HG03196 (cell line): Measurements from ENCODE around the gene IPO11.
"Not testable (repeated sequence)": the region's sequence is repeated elsewhere in the genome, so short reads cannot be mapped to it uniquely, and the experiment has no call there.

Experiments used
- ATAC-seq: cut with Tn5 transposase; IDR thresholded peaks from one replicate; pipeline ENCODE4 v1.9.1; 2021; ENCODE audit not compliant: unreplicated experiment

Gene IPO11

GRCh38 chr5:62509806-62510205, 97.2 kb downstream of the IPO11 start:
- no peak for ATAC-seq

DNA sequence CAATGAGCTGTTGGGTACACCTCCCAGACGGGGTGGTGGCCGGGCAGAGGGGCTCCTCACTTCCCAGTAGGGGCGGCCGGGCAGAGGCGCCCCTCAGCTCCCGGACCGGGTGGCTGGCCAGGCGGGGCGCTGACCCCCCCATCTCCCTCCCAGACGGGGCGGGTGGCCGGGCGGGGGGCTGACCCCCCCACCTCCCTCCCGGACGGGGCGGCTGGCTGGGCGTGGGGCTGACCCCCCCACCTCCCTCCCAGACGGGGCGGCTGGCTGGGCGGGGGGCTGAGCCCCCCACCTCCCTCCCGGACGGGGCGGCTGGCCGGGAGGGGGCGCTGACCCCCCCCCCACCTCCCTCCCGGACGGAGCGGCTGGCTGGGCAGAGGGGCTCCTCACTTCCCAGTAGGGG, 100.5 kb downstream of the IPO11 start:
- not testable (repeated sequence) for ATAC-seq

- ATAC-seq: no peak
Observed at GRCh38 chr5:62514510-62515119, 102.1 kb downstream of the IPO11 start.

- not testable (repeated sequence) for ATAC-seq
Observed at GRCh38 chr5:62520812-62521211, 108.2 kb downstream of the IPO11 start.

GRCh38 chr5:62521319-62521718, 108.8 kb downstream of the IPO11 start:
- no peak for ATAC-seq

DNA sequence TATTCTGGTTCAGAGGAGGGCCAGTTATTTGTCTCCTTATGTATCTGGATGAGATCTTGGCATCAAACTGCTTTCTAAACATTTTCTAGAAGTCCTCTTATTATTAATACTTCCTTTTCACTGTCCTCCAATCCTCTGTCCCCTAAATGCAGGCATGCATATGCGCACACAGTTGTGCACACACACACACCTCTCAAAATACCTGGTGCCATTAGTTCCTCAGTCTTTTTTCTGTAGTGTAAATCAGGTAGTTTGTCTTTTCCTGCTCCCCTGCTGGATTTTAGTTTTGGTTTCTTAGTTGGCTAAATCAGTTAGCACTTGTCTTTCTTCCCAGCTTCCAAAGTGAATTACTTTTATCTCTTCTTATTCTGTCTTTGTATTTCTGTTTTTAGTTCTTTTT, 110.2 kb downstream of the IPO11 start:
- no peak for ATAC-seq

DNA sequence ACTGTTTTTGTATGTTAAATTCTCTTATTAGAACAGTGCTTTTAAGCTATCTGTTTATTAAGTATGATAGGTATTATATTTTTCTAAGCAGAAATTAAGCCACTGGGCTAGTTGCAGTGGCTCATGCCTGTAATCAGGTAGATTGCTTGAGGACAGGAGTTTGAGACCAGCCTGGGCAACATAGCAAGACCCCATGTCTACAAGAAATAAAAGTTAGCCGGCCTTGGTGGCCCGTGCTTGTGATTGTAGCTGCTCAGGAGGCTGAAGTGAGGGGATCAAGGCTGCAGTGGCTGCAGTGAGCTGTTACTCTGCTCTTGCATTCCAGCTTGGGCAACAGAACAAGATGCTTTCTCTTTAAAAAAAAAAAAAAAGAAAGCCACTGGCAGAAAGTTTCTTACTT, 121.0 kb downstream of the IPO11 start:
- no peak for ATAC-seq

DNA sequence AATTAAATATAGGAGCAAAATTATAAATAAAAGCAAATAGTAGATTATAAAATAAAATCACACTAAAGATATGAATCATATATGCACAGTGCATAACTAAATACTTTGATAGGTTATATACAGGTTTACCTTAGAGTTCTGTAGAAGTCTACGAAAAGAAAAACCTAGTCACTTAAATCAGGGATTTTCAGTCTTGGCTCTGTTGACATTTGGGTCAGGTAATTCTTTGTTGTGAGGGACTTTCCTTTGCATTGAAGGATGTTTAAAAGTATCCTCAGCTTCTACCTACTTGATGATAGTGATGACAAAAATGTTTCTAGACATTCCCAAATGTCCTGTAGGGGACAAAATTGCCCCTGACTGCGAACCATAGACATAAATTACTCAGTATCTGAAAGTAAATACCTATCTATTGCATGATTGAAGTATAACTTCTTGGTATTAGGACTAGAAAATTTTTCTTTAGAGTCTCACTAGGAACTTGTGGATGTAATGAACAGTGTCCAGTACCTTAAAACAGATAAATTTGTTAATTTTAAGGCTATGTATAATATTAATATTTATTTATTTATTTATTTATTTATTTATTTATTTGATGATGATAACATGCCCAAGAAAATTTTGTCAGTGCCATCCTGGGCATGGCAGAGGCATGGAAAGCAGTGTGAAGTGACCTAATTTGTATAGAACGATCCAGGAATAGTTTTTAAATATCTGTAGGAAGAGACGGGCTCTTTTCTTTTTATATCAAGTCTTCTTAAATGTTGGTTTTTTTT, 122.1 kb downstream of the IPO11 start:
- ATAC-seq: no peak

GRCh38 chr5:62536232-62536631, 123.7 kb downstream of the IPO11 start:
- ATAC-seq: no peak

DNA sequence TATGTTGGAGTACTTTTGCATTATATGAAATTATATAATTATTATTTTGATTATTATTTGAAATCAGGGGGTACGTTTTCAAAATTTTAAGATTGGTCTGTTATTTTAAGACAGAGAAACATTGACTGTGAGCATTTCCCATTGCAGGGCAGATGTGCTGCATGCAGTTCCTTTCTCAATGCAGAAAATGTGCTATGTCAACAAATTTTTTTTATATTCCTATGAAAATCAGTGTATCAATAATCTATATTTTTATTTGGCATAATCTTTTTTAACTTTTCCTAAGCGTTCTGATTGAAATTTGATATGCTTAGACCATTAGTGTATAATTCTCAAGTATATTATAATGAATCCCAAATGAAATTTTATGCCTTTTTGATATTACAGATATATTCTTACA, 124.2 kb downstream of the IPO11 start:
- no peak for ATAC-seq

DNA sequence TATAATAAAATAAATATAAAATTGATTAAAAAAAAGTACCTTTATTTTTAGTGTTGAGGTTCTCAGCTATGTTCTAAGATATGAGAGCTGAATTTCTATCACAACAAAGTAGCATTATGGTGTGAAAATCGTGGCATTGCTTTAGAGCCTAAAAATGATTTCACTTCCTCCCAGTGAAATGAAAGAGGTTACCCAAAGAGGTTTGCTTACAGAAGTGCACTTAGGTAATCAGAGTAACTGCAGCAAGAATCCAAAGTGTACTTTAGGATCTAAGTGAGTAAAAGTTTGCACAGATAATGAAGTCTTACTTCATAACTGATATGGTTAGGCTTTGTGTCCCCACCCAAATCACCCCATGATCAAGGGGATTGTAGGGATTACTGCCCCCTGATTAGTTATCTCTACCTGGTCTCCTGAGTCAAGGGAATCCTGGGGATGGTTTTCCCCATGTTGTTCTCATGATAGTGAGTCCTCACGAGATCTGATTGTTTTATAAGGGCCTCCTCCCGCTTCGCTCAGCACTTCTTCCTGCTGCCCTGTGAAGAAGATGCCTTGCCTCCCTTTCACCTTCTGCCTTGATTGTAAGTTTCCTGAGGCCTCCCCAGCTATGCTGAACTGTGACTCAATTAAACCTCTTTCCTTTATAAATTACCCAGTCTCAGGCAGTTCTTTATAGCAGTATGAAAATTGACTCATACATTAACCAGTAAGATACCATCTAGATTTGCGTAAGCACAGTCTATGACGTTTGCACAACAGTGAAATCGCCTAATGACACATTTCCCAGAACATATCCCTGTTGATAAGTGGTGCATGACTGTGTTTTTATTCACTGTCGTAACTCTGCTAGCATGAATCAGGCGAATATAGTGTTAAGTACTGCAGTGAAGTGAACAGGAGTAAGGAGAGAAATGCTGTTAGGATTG, 125.7 kb downstream of the IPO11 start:
- no peak for ATAC-seq

GRCh38 chr5:62542720-62543119, 130.2 kb downstream of the IPO11 start:
- no peak for ATAC-seq

DNA sequence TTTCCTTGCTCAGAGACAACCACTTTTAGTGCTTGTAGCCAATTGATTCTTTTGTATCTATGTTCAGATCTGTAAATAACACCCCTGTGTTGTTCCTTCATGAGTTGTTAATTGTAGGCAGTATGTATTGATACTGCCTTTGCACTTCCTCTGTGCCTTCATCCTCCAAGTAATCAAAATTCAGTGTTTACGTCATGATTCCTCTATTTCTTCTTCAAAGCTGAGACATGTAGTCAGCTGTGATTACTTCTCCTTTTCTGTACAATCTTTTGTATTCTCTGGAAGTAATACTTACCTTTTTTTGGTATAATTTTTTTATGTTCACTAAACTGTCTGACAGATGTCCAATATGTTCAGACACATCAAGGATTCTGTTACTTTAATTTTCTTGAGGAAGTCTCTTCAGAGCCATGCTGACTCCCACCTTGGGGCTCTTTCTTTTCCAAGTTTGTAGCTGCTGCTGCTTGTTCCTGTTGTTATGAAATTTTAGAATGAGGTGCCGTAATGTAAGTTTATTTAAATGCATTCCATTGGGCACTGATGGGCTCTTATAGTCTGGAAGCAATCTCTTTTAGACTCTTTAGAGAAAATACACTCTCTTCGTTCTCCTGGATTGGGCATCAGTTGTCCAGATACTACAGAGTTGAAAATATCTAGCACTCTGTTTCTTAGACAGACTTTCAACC, 135.5 kb downstream of the IPO11 start:
- no peak for ATAC-seq

DNA sequence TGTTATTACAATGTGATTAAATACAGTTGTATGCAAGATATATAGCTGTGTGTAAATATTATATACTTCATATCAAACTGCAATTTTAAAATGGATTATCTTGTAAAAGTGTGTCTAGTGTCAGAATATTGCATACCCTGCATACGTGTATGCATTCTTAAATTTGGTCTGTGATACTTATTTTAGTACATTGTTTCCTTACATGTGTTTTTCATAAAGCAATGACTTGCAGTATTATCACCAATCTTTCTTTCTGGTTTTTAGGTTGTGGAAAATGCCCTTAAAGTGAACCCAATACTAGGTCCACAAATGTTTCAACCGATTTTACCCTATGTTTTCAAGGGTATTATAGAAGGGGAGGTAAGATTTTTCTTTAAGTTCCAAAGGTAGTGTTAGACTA, 137.5 kb downstream of the IPO11 start:
- no peak for ATAC-seq

- no peak for ATAC-seq
Observed at GRCh38 chr5:62555930-62556329, 143.4 kb downstream of the IPO11 start.

GRCh38 chr5:62558941-62559340, 146.4 kb downstream of the IPO11 start:
- ATAC-seq: no peak

DNA sequence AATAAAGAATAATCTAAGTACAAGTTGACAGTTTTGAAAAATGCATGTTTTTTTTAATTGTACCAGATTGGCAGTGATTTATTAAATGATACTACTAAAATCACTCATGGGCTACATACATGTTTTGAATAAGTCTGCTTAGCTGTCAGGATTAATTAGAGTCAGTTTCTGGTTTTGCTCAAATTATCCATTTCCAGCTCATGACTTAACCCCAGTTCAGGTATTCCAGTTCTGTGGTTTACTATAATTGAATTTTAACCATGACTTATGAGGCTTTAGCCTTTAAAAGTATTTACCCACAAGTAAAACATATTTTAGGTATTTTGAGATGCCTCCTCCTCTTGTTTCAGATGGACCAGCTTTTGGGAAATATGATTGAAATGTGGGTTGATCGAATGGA, 148.2 kb downstream of the IPO11 start:
- no peak for ATAC-seq

DNA sequence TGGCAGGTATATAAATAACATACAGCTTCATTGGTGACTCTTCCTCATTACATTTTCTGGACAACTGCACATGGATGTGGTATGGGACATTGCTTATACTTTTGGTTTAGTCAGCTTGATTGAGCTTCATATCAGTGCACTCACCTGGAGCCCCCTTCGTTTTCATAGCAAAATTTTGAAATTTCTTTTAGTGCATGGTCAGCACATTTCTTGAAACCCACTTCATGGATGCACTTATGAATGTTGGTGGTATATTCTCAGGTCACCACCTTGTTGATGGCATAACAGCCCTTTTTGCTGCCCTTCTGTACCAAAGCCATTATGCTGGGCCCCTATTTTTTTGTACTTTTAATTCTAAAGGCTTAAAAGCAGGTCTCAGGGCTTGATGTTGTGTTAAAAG, 149.3 kb downstream of the IPO11 start:
- no peak for ATAC-seq

DNA sequence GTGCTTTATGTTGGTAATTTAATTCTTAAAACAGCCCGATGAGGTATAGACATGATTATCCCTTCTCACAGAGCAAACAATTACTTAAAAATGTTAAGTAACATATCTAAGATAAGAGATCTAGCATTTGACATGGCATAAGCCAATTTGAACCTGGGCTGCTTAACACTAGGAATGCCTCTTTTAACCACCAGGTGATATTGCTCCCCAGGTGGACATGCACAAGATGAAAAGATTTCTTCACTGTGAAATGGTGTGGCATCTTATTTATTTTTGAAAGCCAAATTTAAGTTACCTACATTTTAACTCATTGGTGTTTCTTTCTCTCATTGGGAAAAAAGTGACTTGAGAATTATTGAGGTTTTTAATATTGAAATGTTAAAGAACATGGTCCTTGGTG, 150.3 kb downstream of the IPO11 start:
- no peak for ATAC-seq

- no peak for ATAC-seq
Observed at GRCh38 chr5:62564101-62564500, 151.5 kb downstream of the IPO11 start.

DNA sequence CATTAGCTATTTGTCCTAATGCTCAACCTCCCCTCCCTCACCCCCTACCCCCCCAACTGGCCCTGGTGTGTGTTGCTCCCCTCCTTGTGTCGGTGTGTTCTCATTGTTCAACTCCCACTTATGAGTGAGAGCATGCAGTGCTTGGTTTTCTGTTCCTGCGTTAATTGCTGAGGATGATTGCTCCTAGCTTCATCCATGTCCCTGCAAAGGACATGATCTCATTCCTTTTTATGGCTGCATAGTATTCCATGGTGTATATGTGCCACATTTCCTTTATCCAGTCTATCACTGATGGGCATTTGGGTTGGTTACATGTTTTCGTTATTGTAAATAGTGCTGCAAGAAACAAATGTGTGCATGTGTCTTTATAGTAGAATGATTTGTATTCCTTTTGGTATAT, 153.2 kb downstream of the IPO11 start:
- ATAC-seq: not testable (repeated sequence)
